Stimulated activated CD8-positive, alpha-beta memory T cell treated with anti-CD3 and anti-CD28 coated beads, Interleukin-12 subunit alpha, Interleukin-12 subunit beta, amount 100 ng/mL, for 24 hours (primary cell): Measurements from ENCODE around the gene CXorf38.

ENCODE experiments used
- DNase-seq: peaks from one replicate; pipeline ENCODE4 v3.0.0-alpha.2; 2020; ENCODE audit errors: extremely low read depth

The CXorf38 gene

DNA sequence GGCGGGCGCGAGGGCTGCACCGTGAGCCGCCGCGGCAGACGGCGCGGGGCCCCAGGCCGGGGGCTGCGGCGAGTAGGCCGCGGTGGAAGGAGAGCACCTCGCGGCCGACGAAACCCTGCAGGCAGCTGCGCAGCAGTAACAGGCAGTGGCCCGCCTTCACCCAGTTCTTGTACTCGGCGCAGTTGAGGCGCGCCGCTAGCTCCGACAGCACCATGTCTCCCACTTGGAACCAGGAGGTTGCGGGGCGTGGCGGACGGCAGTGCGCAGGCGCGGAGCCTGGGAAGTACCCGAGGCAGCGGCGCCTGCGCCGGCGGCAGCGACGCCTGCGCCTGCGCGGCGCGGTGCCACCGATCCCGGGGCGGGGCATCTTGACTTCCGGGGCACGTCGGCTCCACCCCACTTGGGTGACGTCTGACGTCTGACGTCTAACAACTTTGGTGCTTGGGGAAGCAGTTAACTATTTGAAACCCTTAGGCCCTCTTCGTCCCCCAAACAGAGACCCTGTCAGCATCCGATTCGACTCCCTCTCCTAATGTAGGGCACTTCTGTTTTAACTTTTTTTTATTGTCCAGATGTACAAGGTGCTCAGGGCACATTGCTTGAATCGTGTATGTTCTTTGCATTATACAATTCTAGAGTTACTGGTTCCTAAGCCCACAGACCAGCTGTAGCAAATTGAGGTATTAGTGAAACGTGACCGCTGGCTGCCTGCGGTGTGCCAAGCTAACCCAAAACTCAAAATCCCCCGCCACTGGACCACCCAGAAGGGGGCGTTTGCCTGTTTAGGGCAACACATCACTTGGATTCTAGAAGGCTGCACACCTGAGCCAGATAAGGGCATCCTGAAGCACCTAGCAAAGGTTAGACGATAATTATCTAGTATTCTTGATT is at the start of gene CXorf38:
Gene CXorf38 (minus strand): TSS at position 255 of the 891 bp plus-strand sequence. CDS start 41 bp downstream, at position 214.
- DNase-seq: peak; percentile 65

DNA sequence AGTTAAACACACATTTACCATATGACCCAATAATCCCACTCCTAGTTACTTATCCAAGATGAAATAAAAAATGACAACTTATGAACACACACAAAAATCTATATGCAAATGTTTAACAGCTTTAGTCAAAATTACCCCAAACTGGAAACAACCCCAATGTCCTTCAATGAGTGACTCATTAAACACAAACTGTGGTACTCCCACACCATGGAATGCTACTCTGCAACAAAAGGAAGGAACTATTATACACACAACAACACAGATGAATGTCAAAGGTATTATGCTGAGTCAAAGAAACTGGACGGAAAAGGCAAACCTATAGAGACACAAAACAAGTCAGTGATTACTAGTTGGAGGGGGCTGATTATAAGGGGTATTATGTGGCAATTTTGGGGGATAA is 47.4 kb upstream of the CXorf38 start:
- DNase-seq: no peak

DNA sequence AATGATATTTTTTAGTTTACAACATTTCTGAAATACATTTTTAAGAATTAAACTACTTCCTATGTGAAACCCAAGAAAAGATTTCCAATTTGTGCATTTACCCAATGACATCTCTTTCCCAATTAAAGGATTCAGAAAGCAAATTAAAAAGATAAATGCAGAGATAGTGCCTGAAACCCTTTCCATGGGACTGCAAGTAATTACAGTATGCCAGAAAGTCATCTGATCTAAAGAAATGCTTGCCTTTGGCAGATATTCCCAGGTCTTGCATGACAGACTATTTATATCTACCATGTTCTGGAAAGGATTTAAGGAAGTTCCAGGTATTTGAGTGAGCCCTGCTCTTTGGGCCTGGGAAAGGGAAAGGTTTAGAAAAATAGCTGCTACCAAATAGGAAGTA is 41.6 kb upstream of the CXorf38 start:
- no peak for DNase-seq

DNA sequence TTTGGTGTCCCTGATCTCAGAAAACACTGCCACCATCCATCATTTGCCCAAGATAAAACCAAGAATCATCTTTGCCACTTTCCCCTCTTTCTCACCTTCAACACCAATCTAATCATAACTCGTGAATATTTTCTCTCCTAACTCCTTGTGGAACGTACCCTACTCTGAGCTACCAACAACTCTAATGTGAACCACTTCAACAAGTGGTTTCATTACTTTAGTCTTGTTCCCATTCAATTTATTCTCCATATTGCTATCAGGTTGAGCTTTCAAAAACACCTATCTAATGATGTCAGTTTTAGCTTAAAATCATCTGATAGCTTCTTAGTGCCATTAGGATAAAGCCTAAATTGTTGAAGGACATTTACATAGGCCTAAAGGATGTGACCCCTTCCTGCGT is 39.8 kb upstream of the CXorf38 start:
- DNase-seq: no peak

DNA sequence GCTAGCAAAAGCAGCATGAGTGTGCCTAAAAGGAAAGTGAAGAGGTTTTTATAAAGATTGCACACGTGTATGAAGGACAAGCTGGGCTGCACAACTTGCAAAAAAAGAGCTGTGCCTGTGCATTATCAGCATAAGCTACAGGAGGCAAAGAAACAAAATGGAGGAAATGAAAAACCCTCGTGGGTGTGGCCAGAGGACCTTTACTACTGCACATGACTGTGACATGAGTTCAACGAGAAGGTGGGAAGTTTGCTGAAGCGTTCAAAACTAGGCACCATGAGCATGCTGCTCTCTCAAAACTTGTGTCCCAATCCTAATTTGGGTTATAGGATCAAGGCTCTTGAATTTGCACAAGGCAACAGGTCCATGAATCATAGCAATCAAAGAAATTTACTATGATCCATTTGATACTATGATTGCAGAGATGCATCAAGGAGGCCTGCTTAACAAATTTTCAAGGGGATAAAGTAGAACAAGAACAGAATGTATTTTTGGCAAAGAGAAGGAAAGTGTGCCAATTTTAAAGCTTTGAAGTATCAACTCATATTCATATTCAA is 38.1 kb upstream of the CXorf38 start:
- no peak for DNase-seq

DNA sequence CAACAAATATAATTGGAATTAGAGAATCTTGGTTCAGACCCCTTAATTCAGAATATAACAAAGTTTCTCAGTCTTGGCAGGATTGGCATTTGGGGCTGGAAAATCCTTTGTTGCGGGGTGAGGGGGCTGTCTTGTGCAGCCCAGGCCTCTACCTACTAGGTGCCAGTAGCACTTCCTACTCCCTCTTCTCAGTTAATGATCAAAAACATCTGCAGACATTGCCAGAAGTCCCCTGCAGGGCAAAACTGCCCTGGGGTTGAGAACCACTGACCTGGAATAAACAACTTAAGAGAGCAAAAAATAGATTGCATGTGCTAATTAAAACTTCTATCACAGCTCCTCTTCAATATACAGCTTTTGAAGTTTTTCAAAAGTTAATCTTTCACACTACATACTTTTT is 36.7 kb upstream of the CXorf38 start:
- no peak for DNase-seq

DNA sequence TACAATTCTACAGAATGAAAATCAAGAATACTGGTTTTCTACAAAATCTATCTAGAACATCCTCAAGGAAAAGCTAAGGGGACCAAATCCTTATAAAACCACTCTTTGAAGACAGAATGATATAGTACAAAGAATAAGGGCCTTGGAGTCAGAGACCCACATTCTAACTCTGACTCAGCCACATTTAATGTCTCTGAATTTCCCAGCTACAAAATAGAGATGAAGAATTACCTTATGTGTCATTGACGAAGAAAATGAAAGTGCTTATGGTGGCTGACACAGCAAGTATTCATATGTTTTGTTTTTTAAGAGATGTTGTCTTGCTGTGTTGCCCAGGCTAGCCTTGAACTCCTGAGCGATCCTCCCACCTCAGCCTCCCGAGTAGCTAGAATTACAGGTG is 35.9 kb upstream of the CXorf38 start:
- DNase-seq: no peak

GRCh38 chrX:40671126-40671525 is 23.8 kb upstream of the CXorf38 start:
- no peak for DNase-seq

DNA sequence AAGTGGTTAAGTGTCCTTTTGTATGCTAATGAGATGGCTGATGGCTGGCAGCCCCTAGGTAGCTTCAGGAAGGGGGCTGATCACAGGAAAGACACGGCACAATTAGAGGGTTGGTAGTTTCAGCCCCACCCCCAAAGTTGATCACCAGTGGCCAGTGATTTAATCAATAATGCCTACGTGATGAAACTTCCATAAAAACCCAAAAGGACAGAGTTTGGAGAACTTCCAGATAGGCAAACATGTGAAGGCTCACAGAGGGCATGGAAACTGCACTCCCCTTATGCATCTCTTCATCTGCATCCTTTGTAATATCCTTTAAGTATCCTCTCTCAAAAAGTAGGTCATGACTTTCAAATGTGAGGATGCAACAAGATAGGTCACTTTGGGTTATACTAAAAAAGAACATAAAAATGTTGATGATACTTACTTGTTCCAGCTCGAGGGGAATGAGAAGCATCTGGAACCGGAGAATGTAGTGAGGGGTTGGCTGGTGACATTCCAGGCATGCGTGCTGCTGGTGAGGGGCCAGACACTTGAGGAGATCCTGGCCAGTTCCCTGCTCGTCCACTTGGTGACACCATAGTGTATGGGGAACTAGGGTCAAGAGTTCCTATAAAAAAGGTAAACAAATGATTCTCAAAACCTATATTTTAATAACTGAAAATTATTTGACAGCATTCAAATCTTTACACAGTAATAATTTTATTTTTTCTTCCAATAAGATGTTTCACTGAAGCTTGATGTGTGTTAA is 16.7 kb upstream of the CXorf38 start:
- DNase-seq: no peak

- DNase-seq: no peak
These were observed 15.8 kb upstream of the CXorf38 start for GRCh38 chrX:40663078-40663740.

DNA sequence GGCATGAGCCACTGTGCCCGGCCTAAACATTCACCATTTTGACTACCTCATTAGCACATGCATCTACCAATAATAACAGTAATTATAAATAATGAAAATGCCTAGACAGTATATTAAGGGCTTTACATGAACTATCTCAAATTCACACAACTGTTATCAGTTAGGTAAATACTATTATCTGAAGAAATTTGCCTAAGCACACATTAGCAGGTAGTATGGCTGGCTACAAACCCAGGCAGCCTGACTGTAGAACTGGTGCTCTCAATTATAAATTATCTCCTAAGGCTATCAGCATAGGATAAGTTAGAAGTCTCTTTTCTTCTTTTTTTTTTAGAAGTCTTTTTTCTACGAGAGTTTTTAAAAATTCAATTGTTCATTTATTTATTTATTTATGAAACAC is 14.1 kb upstream of the CXorf38 start:
- no peak for DNase-seq

- DNase-seq: no peak
These were observed 13.0 kb upstream of the CXorf38 start for GRCh38 chrX:40660381-40660780.

- DNase-seq: no peak
These were observed 6.2 kb upstream of the CXorf38 start for GRCh38 chrX:40653535-40653934.

DNA sequence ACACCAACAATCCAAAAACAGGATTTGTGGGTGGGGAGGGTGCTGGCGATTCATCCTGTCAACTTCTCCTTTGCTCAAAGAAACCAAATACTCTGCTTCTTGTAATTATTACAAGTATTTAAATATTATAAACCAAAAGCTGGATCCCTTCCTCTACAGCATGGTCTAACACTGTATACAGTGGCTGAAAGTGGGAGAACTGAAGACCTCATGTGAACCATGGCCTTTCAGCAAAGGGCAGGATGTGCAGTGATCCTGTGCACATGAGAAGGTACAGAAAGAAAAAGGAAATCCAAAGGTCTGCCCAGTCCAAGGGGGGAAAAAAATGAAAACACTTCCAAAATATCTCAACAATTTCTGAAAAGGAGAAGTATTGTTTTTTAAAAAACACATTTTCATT is 5.3 kb upstream of the CXorf38 start:
- DNase-seq: no peak

DNA sequence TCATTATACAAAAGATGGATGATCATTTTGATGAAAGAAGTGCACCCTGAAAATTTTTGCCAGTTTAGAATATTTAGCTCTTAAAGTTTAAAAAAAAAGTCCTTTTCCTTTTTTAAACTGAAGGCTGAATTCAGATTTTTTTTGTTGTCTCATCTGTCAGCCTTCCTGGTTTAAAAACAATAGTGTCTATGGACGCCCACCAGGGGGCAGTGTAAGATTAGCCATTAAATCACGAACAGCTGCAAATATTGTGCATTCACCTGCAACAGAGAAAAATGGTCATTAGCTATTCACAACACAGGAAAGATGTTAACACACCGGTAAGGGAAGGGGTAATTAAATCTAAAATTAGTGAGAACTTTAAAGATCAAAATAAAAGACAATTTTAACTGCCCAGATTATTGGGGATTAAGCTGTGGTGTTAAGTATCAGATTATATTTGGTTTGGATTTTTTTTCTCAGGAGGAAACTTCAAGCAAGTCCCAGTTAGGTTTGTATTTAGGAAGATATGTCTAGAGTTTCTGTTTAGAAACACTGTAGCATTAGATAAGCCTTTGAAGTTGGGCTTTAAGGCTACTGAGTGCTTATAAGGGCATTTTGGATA is 4.4 kb upstream of the CXorf38 start:
- no peak for DNase-seq

DNA sequence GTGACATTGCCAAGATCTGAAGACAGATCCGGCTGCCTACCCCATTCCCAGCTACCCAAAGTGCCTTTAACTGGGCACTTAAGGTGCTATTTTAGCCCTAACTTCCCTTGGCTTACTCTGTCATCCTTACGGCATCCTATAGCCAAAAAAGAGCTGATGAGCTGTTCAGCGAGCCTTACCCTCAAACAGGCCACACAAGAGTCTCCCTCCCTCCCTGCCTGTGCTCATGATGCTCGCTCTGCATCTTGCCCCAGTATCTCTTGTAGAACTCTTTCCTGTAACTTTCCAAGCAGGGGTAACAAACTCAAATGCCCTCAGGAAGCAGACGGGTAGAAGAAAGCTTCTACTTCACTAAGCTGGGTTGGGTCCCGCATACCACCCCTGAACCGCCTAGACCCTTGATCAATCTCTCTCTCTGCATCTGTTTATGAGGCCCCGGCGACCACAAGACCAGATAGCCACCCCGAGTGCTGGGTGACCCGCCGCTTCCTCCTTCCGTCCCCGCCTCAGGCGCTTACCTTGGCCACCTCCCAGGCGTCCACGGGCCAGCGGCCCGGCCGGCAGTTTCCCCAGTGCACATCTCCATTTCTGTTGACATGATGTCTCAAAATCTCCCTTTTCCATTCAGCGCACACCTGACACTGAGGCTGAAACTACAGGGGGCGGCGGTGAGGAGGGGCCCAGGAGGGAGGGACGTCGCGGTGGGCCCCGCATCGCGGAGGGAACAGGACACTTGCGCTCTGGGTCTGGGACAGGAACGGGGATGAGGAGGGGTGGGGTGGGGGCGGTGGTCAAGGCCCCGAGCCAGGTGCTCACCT is 663 bp downstream of the CXorf38 start:
- DNase-seq: no peak

- no peak for DNase-seq
These were observed 2.5 kb downstream of the CXorf38 start for GRCh38 chrX:40644821-40645358.

DNA sequence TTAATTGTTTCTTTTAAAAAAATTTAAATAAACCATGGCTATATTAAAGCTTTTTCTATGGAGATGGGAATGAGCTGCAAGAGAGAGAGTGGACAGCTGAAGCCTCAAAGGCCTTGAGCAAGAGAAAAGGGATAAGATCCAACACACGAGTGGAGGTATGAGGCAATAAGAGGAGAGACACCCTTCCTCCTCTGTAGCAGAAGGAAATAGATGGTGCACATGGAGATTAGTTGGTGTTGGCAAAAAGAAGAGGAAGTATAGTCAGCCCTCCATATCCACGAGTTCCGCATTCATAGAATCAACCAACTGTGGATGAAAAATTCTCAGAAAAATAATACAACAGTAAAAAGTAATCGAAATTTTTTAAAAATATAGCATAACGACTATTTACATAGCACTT is 3.2 kb downstream of the CXorf38 start:
- no peak for DNase-seq

GRCh38 chrX:40637687-40638086 is 9.7 kb downstream of the CXorf38 start:
- no peak for DNase-seq

DNA sequence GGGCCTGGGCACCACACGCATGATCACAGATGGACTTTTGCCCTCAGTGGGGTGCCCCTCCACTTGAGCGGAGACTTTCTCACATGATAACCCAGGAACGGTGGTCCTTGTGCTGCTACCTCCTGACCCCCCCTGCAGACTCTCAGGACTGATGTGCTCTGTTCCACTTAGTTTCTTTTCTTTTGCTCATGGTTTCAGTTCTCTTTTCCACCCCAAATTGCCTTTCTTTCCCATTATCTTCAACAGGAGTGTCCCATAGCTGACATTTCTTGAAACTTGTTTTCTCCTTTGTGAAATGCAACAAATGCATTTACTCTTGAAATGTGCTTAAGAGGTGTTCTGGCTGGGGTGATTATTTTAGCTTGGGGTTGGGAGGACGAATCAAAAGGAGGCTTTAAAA is 15.2 kb downstream of the CXorf38 start:
- no peak for DNase-seq

DNA sequence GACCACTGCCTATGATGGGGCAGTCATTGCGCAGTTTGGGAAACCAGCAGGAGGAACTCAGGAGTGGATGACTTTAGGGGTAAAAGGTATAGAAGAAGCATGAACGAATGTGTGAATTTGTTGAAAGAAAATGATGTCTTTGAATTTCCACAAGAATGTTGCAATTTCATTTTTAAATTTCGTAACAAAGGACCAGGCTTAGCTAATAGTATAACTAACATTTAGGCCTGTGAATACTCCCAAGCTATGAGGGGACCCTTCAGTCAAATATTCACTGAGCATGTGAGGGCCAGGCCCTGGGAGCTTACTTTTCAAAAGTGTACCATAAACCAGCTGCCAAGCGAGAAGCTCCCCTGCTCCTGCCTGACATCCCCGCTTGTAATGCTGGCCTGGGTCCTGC is 18.9 kb downstream of the CXorf38 start:
- DNase-seq: no peak
